ENCODE measurements around the gene SLX1A.

GRCh38 chr16:30186444-30186781 is 7.3 kb upstream of the SLX1A start:
- TF ChIP-seq SMC3 (IDR thresholded peaks at IDR 0.05; ENCODE audit: low read depth, low read length) (no peak), BHLHE40 (IDR thresholded peaks at IDR 0.05; ENCODE audit: low read depth, low read length) (no peak)
